Neural progenitor cell (in vitro differentiated cells): ENCODE data around the gene ZSCAN10. TPM values are rescaled to one million over a fixed set of nuclear protein-coding genes. Genes with fewer than 3 reads are reported as not detected.

Experiments used
- DNase-seq: peaks from one replicate; pipeline ENCODE4 v3.0.0-alpha.2; 2016; ENCODE audit warnings: low spot score
- H2AFZ ChIP-seq: fragments of 200-600 bp; sonication (generic); replicated peaks from 2 replicates; pipeline ENCODE4 v1.6.1; 2016; ENCODE audit warnings: antibody characterized with exemption
- H3F3A ChIP-seq: fragments of 200-600 bp; sonication (generic); 2 replicates; pipeline ENCODE4 v1.6.1; 2016; ENCODE audit warnings: antibody characterized with exemption, low read depth
- H3K27ac ChIP-seq: fragments of 200-600 bp; sonication (generic); 2 replicates; pipeline ENCODE4 v1.5.1; 2016; ENCODE audit warnings: mild to moderate bottlenecking
- H3K27me3 ChIP-seq: fragments of 200-600 bp; sonication (generic); 2 replicates; pipeline ENCODE4 v1.6.1; 2016; ENCODE audit warnings: mild to moderate bottlenecking, moderate library complexity
- H3K36me3 ChIP-seq: fragments of 200-600 bp; sonication (generic); 2 replicates; pipeline ENCODE4 v1.5.1; 2016
- H3K4me1 ChIP-seq: fragments of 200-600 bp; sonication (generic); 2 replicates; pipeline ENCODE4 v1.6.1; 2016; ENCODE audit warnings: mixed run types
- H3K4me2 ChIP-seq: fragments of 200-600 bp; sonication (generic); 2 replicates; pipeline ENCODE4 v1.6.1; 2016
- H3K4me3 ChIP-seq: fragments of 200-600 bp; sonication (generic); 2 replicates; pipeline ENCODE4 v1.5.1; 2016
- H3K79me2 ChIP-seq: fragments of 200-600 bp; sonication (generic); 2 replicates; pipeline ENCODE4 v1.6.1; 2016; ENCODE audit warnings: low read depth
- H3K9ac ChIP-seq: fragments of 200-600 bp; sonication (generic); 2 replicates; pipeline ENCODE4 v1.6.1; 2016
- H3K9me3 ChIP-seq: fragments of 200-600 bp; sonication (generic); 2 replicates; pipeline ENCODE4 v1.5.1; 2016; ENCODE audit warnings: low read depth
- H4K20me1 ChIP-seq: fragments of 200-600 bp; sonication (generic); 2 replicates; pipeline ENCODE4 v1.6.1; 2016; ENCODE audit warnings: low read depth
- H3K27ac Mint-ChIP-seq: 3 replicates; pipeline ENCODE4 v1.8.0; 2021; ENCODE audit warnings: mixed read lengths
- H3K27me3 Mint-ChIP-seq: 2 replicates; pipeline ENCODE4 v1.8.0; 2022; ENCODE audit warnings: low read depth, mild to moderate bottlenecking, inconsistent platforms, moderate library complexity, mixed read lengths; ENCODE audit not compliant: insufficient read depth
- H3K36me3 Mint-ChIP-seq: 3 replicates; pipeline ENCODE4 v1.8.0; 2021; ENCODE audit warnings: mixed read lengths
- H3K4me1 Mint-ChIP-seq: 3 replicates; pipeline ENCODE4 v1.8.0; 2021; ENCODE audit warnings: mixed read lengths
- H3K4me3 Mint-ChIP-seq: 3 replicates; pipeline ENCODE4 v1.8.0; 2021; ENCODE audit warnings: mild to moderate bottlenecking, moderate library complexity, mixed read lengths
- H3K9me3 Mint-ChIP-seq: 3 replicates; pipeline ENCODE4 v1.8.0; 2020; ENCODE audit warnings: mixed read lengths
- CTCF ChIP-seq: fragments of 200-600 bp; sonication (generic); IDR thresholded peaks from 2 replicates; pipeline ENCODE4 v1.5.1; 2017; ENCODE audit warnings: antibody characterized with exemption, mild to moderate bottlenecking
- EZH2 ChIP-seq: fragments of 200-600 bp; sonication (generic); IDR thresholded peaks from 2 replicates; pipeline ENCODE4 v1.6.1; 2017; ENCODE audit warnings: antibody characterized with exemption, mild to moderate bottlenecking, moderate library complexity
- EZH2phosphoT487 ChIP-seq: fragments of 200-600 bp; sonication (generic); IDR thresholded peaks from 2 replicates; pipeline ENCODE4 v1.6.1; 2017; ENCODE audit warnings: antibody characterized with exemption
- total RNA-seq: library from RNA; depleted of rRNA; stranded (reverse); fragments of >200 nt; gene quantifications from 2 replicates; pipeline ENCODE4 v1.2.3, GENCODE V29; 2015; ENCODE audit warnings: low replicate concordance

The ZSCAN10 gene
- 5.4 and 16.2 TPM in 2 replicates for total RNA-seq

GRCh38 chr16:3098459-3099394, at the start of gene ZSCAN10:
ZSCAN10 (minus strand) TSS chr16:3099294; CDS start chr16:3092937, 6,357 bp downstream.
- peak; percentile 35 for DNase-seq
- Histone ChIP-seq H3F3A (peaks cover 57% of the 10 kb centered on the region), H3K4me3 (peak within 1 kb of the TSS; percentile 47), H3K36me3 (no peaks in the 10 kb centered on the region), H3K9ac (no peak within 1 kb of the TSS), H2AFZ (peak within 1 kb of the TSS; percentile 36), H3K9me3 (no peaks in the 10 kb centered on the region), H3K4me1 (peaks cover 31% of the 10 kb centered on the region), H3K4me2 (peak within 1 kb of the TSS; percentile 81), H3K27me3 (peaks cover 6% of the 10 kb centered on the region), H4K20me1 (no peaks in the 10 kb centered on the region), H3K79me2 (peaks cover 37% of the 10 kb centered on the region), H3K27ac (no peak within 1 kb of the TSS)
- Mint-ChIP-seq H3K9me3 (no peaks in the 10 kb centered on the region), H3K36me3 (no peaks in the 10 kb centered on the region), H3K27ac (peak within 1 kb of the TSS; percentile 91), H3K4me3 (peak within 1 kb of the TSS; percentile 83), H3K27me3 (peaks cover 20% of the 10 kb centered on the region), H3K4me1 (peaks cover 47% of the 10 kb centered on the region)
- TF ChIP-seq EZH2 (no peak), EZH2phosphoT487 (no peak), CTCF (no peak)

- Histone ChIP-seq H3K9ac (no peak overlapping the region), H3K4me2 (no peak overlapping the region), H3K36me3 (no peaks in the 10 kb centered on the region), H4K20me1 (peaks cover 9% of the 10 kb centered on the region), H3K9me3 (no peaks in the 10 kb centered on the region), H2AFZ (no peak overlapping the region), H3K4me1 (no peaks in the 10 kb centered on the region), H3K79me2 (no peaks in the 10 kb centered on the region), H3F3A (peaks cover 41% of the 10 kb centered on the region), H3K27me3 (peaks cover 31% of the 10 kb centered on the region), H3K4me3 (no peak overlapping the region), H3K27ac (no peak overlapping the region)
- Mint-ChIP-seq H3K27ac (peak overlapping the region; percentile 29), H3K36me3 (peaks cover 3% of the 10 kb centered on the region), H3K27me3 (peaks cover 31% of the 10 kb centered on the region), H3K4me1 (peaks cover 26% of the 10 kb centered on the region), H3K4me3 (peak overlapping the region; percentile 91), H3K9me3 (peaks cover 13% of the 10 kb centered on the region)
- TF ChIP-seq CTCF, result no peak
- TF ChIP-seq EZH2phosphoT487, result no peak
- TF ChIP-seq EZH2, result no peak
- DNase-seq, result no peak
Observed at GRCh38 chr16:3148256-3149192, 49.4 kb upstream of the ZSCAN10 start.

DNA sequence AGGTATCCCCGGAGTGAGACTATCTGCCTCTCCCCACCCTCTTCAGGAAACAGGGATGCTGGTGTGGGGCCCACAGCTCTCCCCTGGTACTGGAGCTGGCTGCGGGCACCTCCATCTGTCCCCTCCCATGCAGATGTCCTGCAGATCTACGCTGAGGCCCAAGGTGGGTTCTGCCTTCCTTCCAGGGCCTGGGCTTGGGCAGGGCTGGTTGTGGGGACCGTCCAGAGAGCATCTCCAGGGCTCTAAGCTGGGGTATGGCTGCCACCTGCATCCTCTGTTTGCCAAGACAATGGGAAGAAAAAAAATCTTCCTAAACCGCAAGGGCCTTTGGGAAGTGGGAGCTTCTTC, 48.6 kb upstream of the ZSCAN10 start:
- Histone ChIP-seq H2AFZ (no peak overlapping the region), H3K27ac (no peak overlapping the region), H3K9me3 (no peaks in the 10 kb centered on the region), H3K79me2 (no peaks in the 10 kb centered on the region), H3K4me1 (no peaks in the 10 kb centered on the region), H3K4me2 (no peak overlapping the region), H3K9ac (no peak overlapping the region), H4K20me1 (peaks cover 9% of the 10 kb centered on the region), H3K27me3 (peaks cover 25% of the 10 kb centered on the region), H3K4me3 (no peak overlapping the region), H3F3A (peaks cover 34% of the 10 kb centered on the region), H3K36me3 (no peaks in the 10 kb centered on the region)
- Mint-ChIP-seq H3K27me3 (peaks cover 31% of the 10 kb centered on the region), H3K4me3 (no peak overlapping the region), H3K9me3 (peaks cover 11% of the 10 kb centered on the region), H3K36me3 (peaks cover 2% of the 10 kb centered on the region), H3K27ac (no peak overlapping the region), H3K4me1 (peaks cover 24% of the 10 kb centered on the region)
- DNase-seq, result no peak
- no peak for TF ChIP-seq EZH2phosphoT487
